HEK293T (cell line): ENCODE results near the gene CLHC1.
"Not testable (repeated sequence)": the region's sequence is repeated elsewhere in the genome, so short reads cannot be mapped to it uniquely, and the experiment has no call there.

ENCODE experiments used
- CTCF ChIA-PET: fragments of 350-600 bp; formaldehyde crosslinking; extraction: SDS; loops from one replicate; lab custom pipeline; 2021; ENCODE audit warnings: antibody characterized with exemption, inconsistent platforms; lab: Yijun Ruan, JAX
- POLR2A ChIA-PET: fragments of 350-600 bp; formaldehyde crosslinking; extraction: SDS; loops from one replicate; lab custom pipeline; 2020; ENCODE audit warnings: antibody characterized with exemption, inconsistent platforms; lab: Yijun Ruan, JAX
- DNase-seq: peaks from one replicate; pipeline ENCODE4 v3.0.0; 2012; ENCODE audit warnings: mixed read lengths; ENCODE audit errors: extremely low spot score
- ARNT ChIP-seq: fragments of 450-650 bp; IDR thresholded peaks from 2 replicates; pipeline ENCODE4 v1.6.1; 2017; ENCODE audit warnings: mild to moderate bottlenecking
- BHLHE40 ChIP-seq: fragments of 450-650 bp; IDR thresholded peaks from 2 replicates; pipeline ENCODE4 v1.6.1; 2016; ENCODE audit warnings: mild to moderate bottlenecking, moderate library complexity, borderline replicate concordance
- CTBP1 ChIP-seq: fragments of 450-650 bp; IDR thresholded peaks from 2 replicates; pipeline ENCODE4 v1.6.1; 2016; ENCODE audit warnings: borderline replicate concordance
- ELF4 ChIP-seq: fragments of 450-650 bp; IDR thresholded peaks from 2 replicates; pipeline ENCODE4 v1.6.1; 2017; ENCODE audit warnings: antibody characterized with exemption
- FOXA1 ChIP-seq: fragments of 450-650 bp; IDR thresholded peaks from 2 replicates; pipeline ENCODE4 v1.6.1; 2016; ENCODE audit warnings: mild to moderate bottlenecking
- FOXK2 ChIP-seq: fragments of 450-650 bp; IDR thresholded peaks from 2 replicates; pipeline ENCODE4 v1.6.1; 2016; ENCODE audit warnings: mild to moderate bottlenecking
- FOXM1 ChIP-seq: fragments of 450-650 bp; IDR thresholded peaks from 2 replicates; pipeline ENCODE4 v1.6.1; 2017; ENCODE audit warnings: mild to moderate bottlenecking, borderline replicate concordance
- HDGF ChIP-seq: fragments of 450-650 bp; IDR thresholded peaks from 2 replicates; pipeline ENCODE4 v1.6.1; 2017; ENCODE audit warnings: antibody characterized with exemption, borderline replicate concordance
- L3MBTL2 ChIP-seq: fragments of 450-650 bp; conservative IDR thresholded peaks from 2 replicates; pipeline ENCODE4 v1.6.1; 2016; ENCODE audit warnings: mild to moderate bottlenecking
- LEF1 ChIP-seq: fragments of 450-650 bp; IDR thresholded peaks from 2 replicates; pipeline ENCODE4 v1.6.1; 2017; ENCODE audit warnings: mild to moderate bottlenecking, borderline replicate concordance
- NFRKB ChIP-seq: fragments of 450-650 bp; IDR thresholded peaks from 2 replicates; pipeline ENCODE4 v1.6.1; 2016; ENCODE audit warnings: mild to moderate bottlenecking, moderate library complexity
- SP1 ChIP-seq: fragments of 450-650 bp; IDR thresholded peaks from 2 replicates; pipeline ENCODE4 v1.6.1; 2017
- SUZ12 ChIP-seq: fragments of 450-650 bp; IDR thresholded peaks from 2 replicates; pipeline ENCODE4 v1.6.1; 2016; ENCODE audit warnings: mild to moderate bottlenecking
- TARDBP ChIP-seq: fragments of 450-650 bp; IDR thresholded peaks from 2 replicates; pipeline ENCODE4 v1.6.1; 2016
- ZNF384 ChIP-seq: fragments of 450-650 bp; IDR thresholded peaks from 2 replicates; pipeline ENCODE4 v1.6.1; 2016
- TF ChIP-seq, protein P1 (sequence below): fragments of 450-650 bp; IDR thresholded peaks from 2 replicates; pipeline ENCODE4 v1.6.1; 2016

The CLHC1 gene

DNA sequence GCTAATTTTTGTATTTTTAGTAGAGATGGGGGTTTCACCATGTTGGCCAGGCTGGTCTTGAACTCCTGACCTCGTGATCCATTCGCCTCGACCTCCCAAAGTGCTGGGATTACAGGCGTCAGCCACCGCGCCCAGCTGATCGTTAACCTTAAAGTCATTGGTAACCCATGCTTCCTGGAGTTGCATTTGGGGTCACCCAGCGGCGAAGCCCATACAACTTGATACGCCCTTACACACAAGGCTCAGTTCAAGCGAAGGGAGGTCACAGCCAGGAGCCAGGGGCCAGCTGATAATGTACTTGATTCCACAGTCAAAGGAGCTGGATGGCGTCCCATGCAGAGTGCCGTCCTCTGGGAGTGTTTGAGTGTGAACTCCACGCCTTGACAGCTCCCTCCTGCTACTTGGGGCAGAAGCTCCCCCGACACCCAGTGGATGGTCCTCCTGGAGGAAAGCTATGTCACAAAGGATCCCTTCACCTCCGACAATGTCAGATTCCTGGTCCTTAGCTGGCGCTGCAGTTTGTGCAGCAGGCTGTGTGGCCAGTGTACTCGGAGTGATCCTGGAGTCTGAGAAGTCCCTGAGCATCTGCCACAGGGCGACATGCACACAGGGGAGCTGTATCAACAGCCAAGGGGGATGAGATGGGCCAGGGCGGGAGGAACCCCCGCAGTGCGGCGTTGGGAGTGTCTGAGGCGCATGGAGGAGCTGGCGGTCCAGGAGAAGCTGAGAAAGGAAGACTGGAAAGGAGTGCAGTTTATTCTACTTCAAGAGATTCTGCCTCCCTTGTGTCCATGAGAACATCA, 7.9 kb downstream of the CLHC1 start:
- ChIA-PET CTCF (no interaction called here), POLR2A (interaction anchor here (1.0 to 1.4 kb wide), 3 partner anchors 8 to 195 kb away, joined by 3 to 6 read pairs (median 5); partner anchors contain the start of genes CCDC88A, CLHC1 and RPS27A)
- peak; percentile 7 for DNase-seq
- TF ChIP-seq FOXA1 (no peak), BHLHE40 (no peak), NFRKB (no peak), HDGF (no peak), ELF4 (no peak), CTBP1 (no peak), TARDBP (no peak), FOXK2 (no peak), ARNT (no peak), ZNF384 (no peak), SP1 (no peak), LEF1 (no peak), L3MBTL2 (no peak), FOXM1 (no peak), SUZ12 (no peak)
- TF ChIP-seq, protein P1, sequence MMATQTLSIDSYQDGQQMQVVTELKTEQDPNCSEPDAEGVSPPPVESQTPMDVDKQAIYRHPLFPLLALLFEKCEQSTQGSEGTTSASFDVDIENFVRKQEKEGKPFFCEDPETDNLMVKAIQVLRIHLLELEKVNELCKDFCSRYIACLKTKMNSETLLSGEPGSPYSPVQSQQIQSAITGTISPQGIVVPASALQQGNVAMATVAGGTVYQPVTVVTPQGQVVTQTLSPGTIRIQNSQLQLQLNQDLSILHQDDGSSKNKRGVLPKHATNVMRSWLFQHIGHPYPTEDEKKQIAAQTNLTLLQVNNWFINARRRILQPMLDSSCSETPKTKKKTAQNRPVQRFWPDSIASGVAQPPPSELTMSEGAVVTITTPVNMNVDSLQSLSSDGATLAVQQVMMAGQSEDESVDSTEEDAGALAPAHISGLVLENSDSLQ: no peak

DNA sequence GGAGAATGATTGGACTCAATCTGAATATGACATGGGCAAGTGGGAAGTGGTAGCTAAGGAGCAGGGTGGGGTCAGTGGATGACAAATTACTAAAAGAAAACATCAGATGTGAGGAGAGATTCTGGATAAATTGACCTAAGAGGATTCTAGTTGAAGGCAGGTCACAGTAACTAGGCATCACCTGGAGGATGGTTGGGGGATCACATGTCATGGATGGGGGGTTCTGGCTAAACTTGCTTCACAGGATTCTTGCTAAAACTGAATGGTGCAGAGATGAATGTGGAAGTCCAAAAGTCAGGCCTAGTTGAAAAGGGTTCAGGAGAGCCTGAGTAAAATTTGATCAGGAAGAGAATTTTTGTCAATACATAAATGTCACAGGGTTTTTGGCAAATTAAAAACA, 18.3 kb downstream of the CLHC1 start:
- TF ChIP-seq SUZ12 (no peak), TARDBP (no peak), HDGF (no peak), ELF4 (no peak), ARNT (no peak), BHLHE40 (no peak), NFRKB (no peak)
- TF ChIP-seq, protein P1: no peak
- CTCF ChIA-PET: no interaction called here
- POLR2A ChIA-PET: interaction anchor here (1.0 to 1.2 kb wide), 2 partner anchors 10 to 18 kb away, joined by 3 to 5 read pairs; partner anchors contain the start of genes CLHC1 and RPS27A

DNA sequence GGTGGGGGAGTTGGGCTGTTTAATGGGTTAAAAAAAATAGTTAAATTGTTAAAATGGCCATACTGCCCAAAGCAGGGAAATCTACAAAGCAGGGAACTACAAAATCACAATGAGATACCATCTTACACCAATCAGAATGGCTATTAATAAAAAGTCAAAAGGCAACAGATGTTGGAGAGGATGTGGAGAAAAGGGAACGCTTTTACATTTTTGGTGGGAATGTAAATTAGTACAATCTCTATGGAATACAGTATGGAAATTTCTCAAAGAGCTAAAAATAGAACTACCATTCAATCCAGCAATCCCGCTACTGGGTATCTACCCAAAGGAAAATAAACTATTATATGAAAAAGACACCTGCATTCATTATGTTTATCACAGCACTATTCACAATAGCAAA, 27.1 kb downstream of the CLHC1 start:
- TF ChIP-seq BHLHE40 (no peak), CTBP1 (no peak), FOXK2 (no peak), L3MBTL2 (no peak), FOXA1 (no peak), ARNT (no peak), FOXM1 (no peak), LEF1 (no peak), SUZ12 (no peak), SP1 (no peak), TARDBP (no peak), HDGF (no peak), ELF4 (no peak), ZNF384 (no peak), NFRKB (no peak)
- TF ChIP-seq, protein P1: no peak

More for the DNA sequence above, 18.3 kb downstream of the CLHC1 start:
- DNase-seq: no peak

DNA sequence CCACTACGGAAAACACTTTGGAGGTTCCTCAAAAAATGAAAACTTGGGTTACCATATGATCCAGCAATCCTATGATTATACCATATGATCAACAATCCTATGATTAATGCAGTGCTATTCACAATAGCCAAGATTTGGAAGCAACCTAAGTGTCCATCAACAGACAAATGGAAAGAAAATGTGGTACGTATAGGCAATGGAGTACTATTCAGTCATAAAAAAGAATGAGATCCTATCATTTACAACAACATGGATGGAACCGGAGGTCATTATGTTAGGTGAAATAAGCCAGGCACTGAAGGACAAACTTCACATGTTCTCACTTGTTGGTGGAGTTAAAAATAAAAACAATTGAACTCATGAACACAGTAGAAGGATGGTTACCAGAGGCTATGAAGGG, 27.6 kb downstream of the CLHC1 start:
- no peak for DNase-seq
- no peak for TF ChIP-seq FOXK2
- TF ChIP-seq CTBP1: no peak
- no peak for TF ChIP-seq FOXM1
- TF ChIP-seq TARDBP: no peak
- no peak for TF ChIP-seq ARNT
- TF ChIP-seq, protein P1: no peak
- TF ChIP-seq SP1: no peak
- TF ChIP-seq ZNF384: no peak
- CTCF ChIA-PET: no interaction called here
- POLR2A ChIA-PET: no interaction called here

More for the DNA sequence above, 27.1 kb downstream of the CLHC1 start:
- ChIA-PET CTCF (no interaction called here), POLR2A (no interaction called here)
- no peak for DNase-seq

DNA sequence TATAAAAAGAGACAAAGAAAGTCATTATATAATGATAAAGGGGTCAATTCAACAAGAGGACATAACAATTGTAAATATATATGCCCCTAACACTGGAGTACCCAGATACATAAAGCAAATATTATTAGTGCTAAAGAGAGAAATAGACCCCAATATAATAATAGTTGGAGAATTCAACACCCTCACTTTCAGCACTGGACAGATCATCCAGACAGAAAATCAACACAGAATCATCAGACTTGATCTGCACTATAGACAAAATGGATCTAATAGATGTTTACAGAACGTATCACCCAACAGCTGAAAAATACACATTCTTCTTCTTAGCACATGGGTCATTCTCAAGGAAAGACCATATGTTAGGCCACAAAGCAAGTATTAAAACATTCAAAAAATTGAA, 31.7 kb downstream of the CLHC1 start:
- no peak for DNase-seq
- TF ChIP-seq L3MBTL2: no peak
- TF ChIP-seq ELF4: no peak
- TF ChIP-seq NFRKB: no peak
- no peak for TF ChIP-seq SP1
- TF ChIP-seq BHLHE40: no peak
- no peak for TF ChIP-seq FOXA1
- CTCF ChIA-PET: no interaction called here
- POLR2A ChIA-PET: no interaction called here

DNA sequence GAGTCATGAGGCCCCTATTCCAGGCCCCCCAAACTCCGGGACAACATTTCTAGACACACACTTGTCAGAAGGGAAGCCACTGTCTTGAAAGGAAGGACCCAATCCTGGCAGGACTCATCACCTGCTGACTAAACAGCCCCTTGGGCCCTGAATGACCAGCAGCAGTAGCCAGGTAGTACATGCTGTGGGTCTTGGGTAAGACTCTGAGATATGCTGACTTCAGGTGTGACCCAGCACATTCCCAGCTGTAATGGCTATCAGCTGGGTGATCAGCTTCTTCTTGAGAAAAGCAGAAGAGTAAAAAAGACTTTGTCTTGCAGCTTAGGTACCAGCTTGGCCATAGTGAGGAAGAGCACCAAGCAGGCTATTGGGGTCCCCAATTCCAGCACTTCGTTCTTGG, 35.6 kb downstream of the CLHC1 start:
- ChIA-PET POLR2A (no interaction called here), CTCF (interaction anchor here (0.7 kb wide), 1 partner anchor 9 kb away, joined by 3 read pairs; no protein-coding TSS in a partner anchor)
- TF ChIP-seq FOXM1: no peak
- TF ChIP-seq HDGF: no peak
- TF ChIP-seq ELF4: no peak
- no peak for TF ChIP-seq ARNT
- no peak for TF ChIP-seq FOXK2
- TF ChIP-seq NFRKB: no peak
- no peak for TF ChIP-seq TARDBP
- no peak for TF ChIP-seq FOXA1
- no peak for TF ChIP-seq BHLHE40
- TF ChIP-seq SUZ12: no peak
- no peak for TF ChIP-seq CTBP1
- TF ChIP-seq, protein P1: no peak
- no peak for TF ChIP-seq ZNF384
- no peak for TF ChIP-seq LEF1
- DNase-seq: no peak

DNA sequence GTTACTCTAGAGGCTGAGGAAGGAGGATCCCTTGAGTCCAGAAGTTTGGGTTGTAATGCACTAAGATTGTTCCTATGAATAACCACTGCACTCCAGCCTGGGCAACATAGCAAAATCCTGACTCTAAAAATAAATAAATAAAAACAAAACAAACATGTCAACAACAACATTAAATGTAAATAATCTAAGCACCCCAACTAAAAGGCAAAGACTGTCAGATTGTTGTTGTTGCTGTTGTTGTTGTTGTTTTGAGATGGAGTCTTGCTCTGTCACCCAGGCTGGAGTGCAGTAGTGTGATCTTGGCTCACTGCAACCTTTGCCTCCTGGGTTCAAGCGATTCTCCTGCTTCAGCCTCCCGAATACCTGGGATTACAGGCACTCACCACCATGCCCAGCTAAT, 40.2 kb downstream of the CLHC1 start:
- CTCF ChIA-PET, POLR2A ChIA-PET, DNase-seq: not testable (repeated sequence)

DNA sequence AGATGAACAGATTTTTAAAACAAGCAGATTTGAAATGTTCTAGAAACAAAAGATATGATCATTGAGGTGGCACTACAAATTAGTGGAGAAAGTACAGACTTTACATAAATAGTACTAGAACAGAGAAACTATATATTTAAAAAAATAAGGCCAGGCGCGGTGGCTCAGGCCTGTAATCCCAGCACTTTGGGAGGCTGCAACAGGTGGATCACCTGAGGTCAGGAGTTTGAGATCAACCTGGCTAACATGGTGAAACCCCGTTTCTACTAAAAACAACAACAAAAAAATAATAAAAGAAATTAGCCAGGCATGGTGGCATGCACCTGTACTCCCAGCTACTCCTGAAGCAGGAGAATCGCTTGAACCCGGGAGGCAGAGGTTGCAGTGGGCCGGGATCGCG, 45.3 kb downstream of the CLHC1 start:
- CTCF ChIA-PET, DNase-seq, POLR2A ChIA-PET: not testable (repeated sequence)
